Stimulated activated CD8-positive, alpha-beta memory T cell treated with anti-CD3 and anti-CD28 coated beads, Interleukin-2, amount 100 ng/mL, for 1 hour (primary cell): Measurements from ENCODE around the gene CLSTN1.
A peak's percentile ranks its signal among the peaks of the same experiment; 100 is the strongest.
"Not testable (repeated sequence)": the region's sequence is repeated elsewhere in the genome, so short reads cannot be mapped to it uniquely, and the experiment has no call there.

Experiments
- DNase-seq, 2 donors: peaks; one replicate each; pipeline ENCODE4 v3.0.0-alpha.2; 2020; ENCODE audit warnings: low read depth in 2 of 2

Gene CLSTN1

GRCh38 chr1:9714257-9714718 is 109.5 kb downstream of the CLSTN1 start:
- DNase-seq, result no peak

GRCh38 chr1:9712767-9713166 is 111.0 kb downstream of the CLSTN1 start:
- DNase-seq, result not testable (repeated sequence)

- DNase-seq, result no peak
These were observed 112.2 kb downstream of the CLSTN1 start for GRCh38 chr1:9711466-9712020.

- no peak for DNase-seq
These were observed 113.7 kb downstream of the CLSTN1 start for GRCh38 chr1:9710037-9710436.

GRCh38 chr1:9706178-9706577 is 117.6 kb downstream of the CLSTN1 start:
- DNase-seq, result no peak

- no peak for DNase-seq
These were observed 118.2 kb downstream of the CLSTN1 start for GRCh38 chr1:9705337-9706093.

GRCh38 chr1:9703681-9704080 is 120.1 kb downstream of the CLSTN1 start:
- no peak for DNase-seq

- no peak for DNase-seq
These were observed 120.6 kb downstream of the CLSTN1 start for GRCh38 chr1:9703165-9703509.

GRCh38 chr1:9701665-9702064 is 122.1 kb downstream of the CLSTN1 start:
- DNase-seq, result no peak

- DNase-seq, result no peak
These were observed 123.4 kb downstream of the CLSTN1 start for GRCh38 chr1:9700340-9700739.

GRCh38 chr1:9699361-9699760 is 124.4 kb downstream of the CLSTN1 start:
- no peak for DNase-seq

- DNase-seq, result no peak
These were observed 127.0 kb downstream of the CLSTN1 start for GRCh38 chr1:9696793-9697192.

GRCh38 chr1:9691691-9692090 is 132.1 kb downstream of the CLSTN1 start:
- DNase-seq, result no peak

- no peak for DNase-seq
These were observed 132.7 kb downstream of the CLSTN1 start for GRCh38 chr1:9691108-9691445.

GRCh38 chr1:9690440-9691107 is 133.2 kb downstream of the CLSTN1 start:
- DNase-seq, result no peak

GRCh38 chr1:9689971-9690381 is 133.8 kb downstream of the CLSTN1 start:
- DNase-seq, result no peak

- DNase-seq, result peak; percentile 66 to 78
These were observed 134.6 kb downstream of the CLSTN1 start for GRCh38 chr1:9689011-9689706.

- DNase-seq, result no peak
These were observed 135.2 kb downstream of the CLSTN1 start for GRCh38 chr1:9688599-9688998.

GRCh38 chr1:9687874-9688582 is 135.7 kb downstream of the CLSTN1 start:
- DNase-seq, result no peak

GRCh38 chr1:9687120-9687873 is 136.5 kb downstream of the CLSTN1 start:
- peak; percentile 53 to 58 for DNase-seq

- DNase-seq, result no peak
These were observed 139.0 kb downstream of the CLSTN1 start for GRCh38 chr1:9684801-9685200.
